NCI-H82 treated with DMSO at 0.1 percent for 48 hours (cell line): Measurements from ENCODE around the gene TAF1D.

Source experiments
- DNase-seq: peaks from one replicate; lab custom pipeline; 2025; ENCODE audit not compliant: unreplicated experiment; lab: John Stamatoyannopoulos, UW

TAF1D gene

DNA sequence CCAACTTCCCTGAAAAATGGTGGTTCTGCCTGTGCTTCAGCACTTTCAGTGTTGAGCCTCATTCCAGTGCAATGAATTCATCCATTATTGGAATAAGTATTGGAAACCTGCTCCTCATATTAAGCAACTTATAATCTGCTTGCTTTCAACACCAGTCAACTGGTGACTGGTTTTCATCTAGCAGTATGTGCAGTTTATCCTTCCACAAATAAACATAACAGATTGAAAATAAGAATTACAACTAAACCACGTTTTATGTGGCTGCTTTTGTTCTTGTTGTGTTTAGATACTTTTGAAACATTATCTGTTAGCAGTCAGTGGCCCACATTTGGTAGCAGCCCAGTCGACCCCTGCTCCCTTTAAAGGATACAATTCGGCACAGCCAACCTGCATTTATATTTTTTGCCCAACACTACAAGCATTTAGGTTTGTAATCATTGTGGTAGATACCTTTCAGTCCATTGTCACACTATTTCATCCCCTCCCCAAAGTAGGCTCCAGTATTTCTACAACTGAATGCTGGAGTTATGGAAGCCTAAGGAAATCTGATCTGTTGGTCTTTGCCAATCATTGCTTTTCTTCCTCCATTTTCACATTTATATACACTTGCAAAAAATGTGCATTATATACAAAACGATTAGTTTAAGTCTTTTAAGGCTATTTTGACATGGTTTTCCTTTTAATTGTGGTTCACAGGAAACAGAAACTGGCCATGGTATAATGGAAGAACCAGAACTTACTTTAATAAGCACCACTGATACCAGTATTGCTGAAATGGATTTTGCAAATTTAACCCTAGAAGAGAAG is 13.1 kb downstream of the TAF1D start:
- no peak for DNase-seq

DNA sequence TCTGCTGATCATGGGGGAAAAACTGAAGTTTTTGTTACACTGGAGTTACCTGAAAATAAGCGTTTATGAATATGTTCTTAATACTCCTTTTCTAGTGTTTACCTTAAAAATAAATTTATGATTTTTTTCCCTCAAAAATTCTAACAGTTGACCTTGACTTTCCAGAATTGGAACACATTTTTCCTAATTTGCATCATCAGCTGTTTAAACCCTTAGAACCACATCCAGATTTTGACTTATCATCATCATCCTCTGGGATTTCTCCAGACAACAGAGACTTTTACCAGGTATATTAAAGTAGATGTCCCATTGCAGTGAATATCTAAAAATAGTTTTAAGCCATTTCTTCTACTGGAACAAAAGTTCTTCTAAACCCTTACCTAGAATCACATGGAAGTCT is 17.2 kb downstream of the TAF1D start:
- DNase-seq, result no peak

- DNase-seq, result no peak
Measured at GRCh38 chr11:93720522-93720921, 20.8 kb downstream of the TAF1D start.

GRCh38 chr11:93719310-93719709 is 22.0 kb downstream of the TAF1D start:
- DNase-seq, result no peak

- no peak for DNase-seq
Measured at GRCh38 chr11:93718057-93718563, 23.2 kb downstream of the TAF1D start.

GRCh38 chr11:93717501-93717900 is 23.8 kb downstream of the TAF1D start:
- DNase-seq, result no peak

DNA sequence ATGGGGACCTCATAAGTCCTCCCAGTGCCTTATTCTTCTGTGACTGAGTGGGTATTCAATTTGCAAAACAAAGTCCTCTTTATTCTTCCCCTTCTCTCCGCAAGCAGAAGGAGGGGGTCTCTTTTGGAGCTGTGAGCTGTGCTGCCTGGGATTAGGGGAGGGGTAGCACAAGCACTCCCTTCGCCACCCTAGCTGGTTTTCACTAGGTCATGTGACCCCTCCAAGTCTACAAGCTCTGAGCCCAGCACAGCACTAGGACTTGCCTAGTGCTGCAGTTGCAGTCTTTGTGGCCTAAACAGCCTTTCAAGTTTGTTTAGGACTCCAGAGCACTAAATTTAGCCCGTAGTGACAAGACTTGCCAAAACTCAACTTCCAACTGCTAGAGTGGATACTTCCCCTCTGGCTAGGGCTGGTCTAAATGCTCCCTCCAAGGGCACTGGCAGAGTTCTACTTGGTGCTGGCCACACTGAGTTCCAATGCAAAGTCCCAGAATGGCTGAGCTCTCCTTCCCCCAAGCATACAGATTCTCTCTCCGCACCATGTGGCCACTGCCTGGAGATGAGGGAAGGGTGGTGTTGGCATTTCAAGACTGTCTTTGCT is 25.4 kb downstream of the TAF1D start:
- no peak for DNase-seq

- DNase-seq, result no peak
Measured at GRCh38 chr11:93712678-93713077, 28.6 kb downstream of the TAF1D start.

GRCh38 chr11:93710239-93710638 is 31.1 kb downstream of the TAF1D start:
- no peak for DNase-seq

DNA sequence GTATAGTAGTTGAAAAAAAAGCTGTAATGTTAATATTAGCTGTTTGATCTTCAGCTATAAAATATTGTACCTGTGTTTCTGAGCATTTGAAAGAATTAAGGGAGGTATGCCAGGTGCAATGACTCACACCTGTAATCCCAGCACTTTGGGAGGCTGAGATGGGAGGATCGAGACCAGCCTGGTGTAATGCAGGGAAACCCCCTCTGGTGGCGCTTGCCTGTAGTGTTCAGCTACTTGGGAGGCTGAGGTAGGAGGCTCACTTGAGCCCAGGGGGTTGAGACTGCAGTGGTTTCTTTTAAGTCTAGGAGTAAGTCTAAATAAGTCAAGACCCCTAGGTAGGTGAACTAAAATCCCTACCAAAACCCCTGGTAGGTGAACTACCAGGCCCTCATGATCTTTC is 37.1 kb downstream of the TAF1D start:
- no peak for DNase-seq

DNA sequence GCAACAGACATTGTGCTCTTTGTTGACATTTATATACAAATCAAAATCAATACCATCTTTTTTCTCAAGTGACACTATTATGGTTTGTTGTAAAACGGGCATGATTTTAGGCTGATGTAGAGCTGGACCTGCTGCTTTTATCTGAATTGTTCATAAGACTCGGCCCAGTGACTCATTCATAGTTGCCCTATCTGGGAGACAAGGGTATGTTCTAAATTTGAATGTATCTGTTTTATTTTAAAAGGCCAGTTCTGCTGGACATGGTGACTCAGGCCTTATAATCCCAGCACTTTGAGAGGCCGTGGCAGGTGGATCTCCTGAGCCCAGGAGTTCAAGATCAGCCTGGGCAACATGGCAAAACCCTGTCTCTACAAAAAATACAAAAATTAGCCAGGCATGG is 40.5 kb downstream of the TAF1D start:
- no peak for DNase-seq

DNA sequence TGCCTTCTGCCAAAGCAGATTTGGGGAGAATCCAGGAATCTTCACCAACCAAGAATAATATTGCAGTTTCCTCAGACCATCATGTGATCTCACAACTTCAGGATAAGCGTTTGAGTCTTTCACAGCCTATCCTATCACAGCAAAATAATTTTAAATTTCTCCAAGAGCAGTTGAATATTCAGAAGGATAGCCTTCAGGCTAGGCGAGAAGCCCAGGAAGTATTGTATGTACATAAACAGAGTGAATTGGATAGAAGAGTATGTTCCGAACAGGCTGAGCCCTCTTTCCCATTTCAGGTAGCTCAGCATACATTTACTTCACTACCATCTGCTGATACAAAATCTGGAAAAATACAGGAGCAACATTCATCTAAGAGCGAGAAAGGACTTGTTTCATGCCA is 43.7 kb downstream of the TAF1D start:
- DNase-seq, result no peak

- no peak for DNase-seq
Measured at GRCh38 chr11:93694557-93694956, 46.7 kb downstream of the TAF1D start.

DNA sequence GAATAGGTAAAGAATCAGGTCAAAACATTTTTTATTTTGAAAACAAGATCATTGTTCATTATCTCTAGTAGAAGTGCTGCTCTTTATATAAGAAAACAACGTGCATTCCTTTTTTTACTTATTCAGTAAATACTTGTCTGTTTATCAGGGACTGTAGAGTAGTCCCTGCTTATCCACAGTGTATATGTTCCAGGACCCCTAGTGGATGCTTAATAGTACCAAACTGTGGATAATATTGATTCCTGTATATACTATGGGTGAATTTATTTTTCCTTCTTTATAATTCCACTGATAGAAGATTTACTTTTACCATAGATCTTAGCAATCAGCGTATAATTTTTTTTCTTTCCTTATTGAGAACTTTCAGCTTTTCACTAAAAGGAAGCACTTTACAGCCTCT is 47.2 kb downstream of the TAF1D start:
- DNase-seq, result no peak

- no peak for DNase-seq
Measured at GRCh38 chr11:93689240-93689639, 52.1 kb downstream of the TAF1D start.

DNA sequence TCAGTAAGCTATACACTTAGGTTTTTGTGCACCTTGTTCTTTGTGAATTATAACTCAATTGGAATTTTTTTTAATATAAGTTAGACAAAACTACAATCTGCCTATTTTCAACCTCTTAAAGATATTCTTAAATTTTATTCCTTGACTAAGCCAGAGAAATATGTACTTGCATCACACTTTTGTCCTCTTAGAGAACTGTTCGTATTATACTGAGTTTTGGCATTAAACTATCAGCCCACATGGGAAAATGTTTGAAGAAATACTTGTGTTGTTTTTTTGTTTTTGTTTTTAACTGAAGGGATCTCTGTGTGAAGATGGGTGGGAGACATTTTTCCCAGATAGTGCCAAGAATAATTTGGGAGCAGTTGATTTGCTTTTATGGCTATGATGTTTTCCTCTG is 54.5 kb downstream of the TAF1D start:
- DNase-seq, result no peak

DNA sequence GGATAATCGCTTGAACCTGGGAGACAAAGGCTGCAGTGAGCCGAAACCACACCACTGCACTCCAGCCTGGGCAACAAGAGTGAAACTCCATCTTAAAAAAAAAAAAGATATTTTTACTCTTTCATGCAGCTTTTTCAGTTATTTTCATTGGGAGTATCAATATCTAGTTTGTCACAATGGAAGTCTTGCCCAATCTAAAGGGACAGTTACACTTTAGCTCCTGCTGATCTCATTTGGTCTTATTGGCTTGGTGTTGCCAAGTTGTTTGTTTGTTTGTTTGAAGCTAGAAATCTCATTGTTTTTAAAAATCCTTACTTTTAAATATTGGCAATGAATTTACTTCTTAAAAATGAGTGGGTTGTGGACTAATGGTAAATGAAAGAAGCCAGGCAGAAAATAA is 55.1 kb downstream of the TAF1D start:
- DNase-seq, result no peak
